Fibroblast of lung (primary cell): Measurements from ENCODE around the gene PRR35.

ENCODE experiments used
- CTCF ChIP-seq, 2 donors: IDR thresholded peaks in 1 of 2; conservative IDR thresholded peaks in 1 of 2; 1 replicate in 1 of 2; 2 replicates in 1 of 2; pipeline ENCODE4 v1.5.1; 2011 to 2012; ENCODE audit warnings: low read length in 2 of 2, control low read depth in 1 of 2, inconsistent platforms in 1 of 2, low read depth in 1 of 2, mild to moderate bottlenecking in 1 of 2
- EZH2 ChIP-seq: IDR thresholded peaks from 2 replicates; pipeline ENCODE4 v1.5.1; 2012; ENCODE audit warnings: low read length, control low read depth, mild to moderate bottlenecking; ENCODE audit errors: missing control alignments

GRCh38 chr16:551210-551609, 9.0 kb upstream of the PRR35 start:
- TF ChIP-seq CTCF (conservative IDR thresholded peaks at IDR 0.05 in 1 of 2, IDR thresholded peaks at IDR 0.05 in 1 of 2; ENCODE audit: low read depth in 1 of 2, low read length in 2 of 2) (no peak), EZH2 (no peak)
